Progenitor cell of endocrine pancreas (in vitro differentiated cells): ENCODE results near the gene TRAF1. TPM values are rescaled to one million over a fixed set of nuclear protein-coding genes. Genes with fewer than 3 reads are reported as not detected.

Source experiments
- DNase-seq: peaks from one replicate; pipeline ENCODE4 v3.0.0; 2021; ENCODE audit warnings: low spot score; ENCODE audit not compliant: unreplicated experiment
- H3K27ac Mint-ChIP-seq: 2 replicates; pipeline ENCODE4 v1.8.0; 2021; ENCODE audit warnings: mild to moderate bottlenecking, moderate library complexity, mixed read lengths
- H3K27me3 Mint-ChIP-seq: 2 replicates; pipeline ENCODE4 v1.8.0; 2021; ENCODE audit warnings: mixed read lengths
- H3K36me3 Mint-ChIP-seq: 2 replicates; pipeline ENCODE4 v1.8.0; 2022; ENCODE audit warnings: mixed read lengths; ENCODE audit not compliant: insufficient read depth
- H3K4me1 Mint-ChIP-seq: 2 replicates; pipeline ENCODE4 v1.8.0; 2021; ENCODE audit warnings: low read depth, mixed read lengths
- H3K4me3 Mint-ChIP-seq: 2 replicates; pipeline ENCODE4 v1.8.0; 2021; ENCODE audit warnings: low read depth, mild to moderate bottlenecking, moderate library complexity, mixed read lengths
- H3K9me3 Mint-ChIP-seq: 2 replicates; pipeline ENCODE4 v1.8.0; 2021; ENCODE audit warnings: low read depth, mixed read lengths
- total RNA-seq: library from RNA; stranded (reverse); gene quantifications from 2 replicates; pipeline ENCODE4 v1.2.1, GENCODE V29; 2021
- TF ChIP-seq, protein P1 (sequence below): fragments of 200-600 bp; sonication (generic); IDR thresholded peaks from one replicate; pipeline ENCODE4 v1.5.0; 2021; ENCODE audit warnings: antibody characterized with exemption, mild to moderate bottlenecking; ENCODE audit not compliant: unreplicated experiment

Gene TRAF1
- total RNA-seq, 1 donor from 2014 or later, result 6.7 TPM

DNA sequence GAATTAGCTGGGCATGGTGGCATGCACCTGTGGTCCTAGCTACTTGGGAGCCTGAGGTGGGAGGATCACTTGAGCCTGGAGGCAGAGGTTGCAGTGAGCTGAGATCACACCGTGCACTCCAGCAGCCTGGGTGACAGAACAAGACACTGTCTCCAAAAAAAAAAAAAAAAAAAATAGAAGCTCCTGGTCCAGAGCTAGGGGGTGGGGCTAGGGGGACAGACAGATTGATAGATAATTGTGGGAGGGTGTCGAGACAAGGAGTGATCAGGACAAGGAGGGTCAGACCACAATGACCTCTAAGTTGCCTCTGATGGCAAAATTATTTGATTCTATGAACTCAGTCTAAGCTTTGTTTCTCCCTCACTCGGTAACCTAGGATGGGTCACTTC is 43.0 kb downstream of the TRAF1 start:
- no peak for DNase-seq
- H3K4me1 Mint-ChIP-seq, result no peaks in the 10 kb centered on the region
- H3K27ac Mint-ChIP-seq, result no peak overlapping the region
- H3K9me3 Mint-ChIP-seq, result no peaks in the 10 kb centered on the region
- H3K4me3 Mint-ChIP-seq, result no peak overlapping the region
- peaks cover 21% of the 10 kb centered on the region for H3K27me3 Mint-ChIP-seq
- TF ChIP-seq, protein P1, sequence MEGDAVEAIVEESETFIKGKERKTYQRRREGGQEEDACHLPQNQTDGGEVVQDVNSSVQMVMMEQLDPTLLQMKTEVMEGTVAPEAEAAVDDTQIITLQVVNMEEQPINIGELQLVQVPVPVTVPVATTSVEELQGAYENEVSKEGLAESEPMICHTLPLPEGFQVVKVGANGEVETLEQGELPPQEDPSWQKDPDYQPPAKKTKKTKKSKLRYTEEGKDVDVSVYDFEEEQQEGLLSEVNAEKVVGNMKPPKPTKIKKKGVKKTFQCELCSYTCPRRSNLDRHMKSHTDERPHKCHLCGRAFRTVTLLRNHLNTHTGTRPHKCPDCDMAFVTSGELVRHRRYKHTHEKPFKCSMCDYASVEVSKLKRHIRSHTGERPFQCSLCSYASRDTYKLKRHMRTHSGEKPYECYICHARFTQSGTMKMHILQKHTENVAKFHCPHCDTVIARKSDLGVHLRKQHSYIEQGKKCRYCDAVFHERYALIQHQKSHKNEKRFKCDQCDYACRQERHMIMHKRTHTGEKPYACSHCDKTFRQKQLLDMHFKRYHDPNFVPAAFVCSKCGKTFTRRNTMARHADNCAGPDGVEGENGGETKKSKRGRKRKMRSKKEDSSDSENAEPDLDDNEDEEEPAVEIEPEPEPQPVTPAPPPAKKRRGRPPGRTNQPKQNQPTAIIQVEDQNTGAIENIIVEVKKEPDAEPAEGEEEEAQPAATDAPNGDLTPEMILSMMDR, result no peak
- H3K36me3 Mint-ChIP-seq, result no peaks in the 10 kb centered on the region

DNA sequence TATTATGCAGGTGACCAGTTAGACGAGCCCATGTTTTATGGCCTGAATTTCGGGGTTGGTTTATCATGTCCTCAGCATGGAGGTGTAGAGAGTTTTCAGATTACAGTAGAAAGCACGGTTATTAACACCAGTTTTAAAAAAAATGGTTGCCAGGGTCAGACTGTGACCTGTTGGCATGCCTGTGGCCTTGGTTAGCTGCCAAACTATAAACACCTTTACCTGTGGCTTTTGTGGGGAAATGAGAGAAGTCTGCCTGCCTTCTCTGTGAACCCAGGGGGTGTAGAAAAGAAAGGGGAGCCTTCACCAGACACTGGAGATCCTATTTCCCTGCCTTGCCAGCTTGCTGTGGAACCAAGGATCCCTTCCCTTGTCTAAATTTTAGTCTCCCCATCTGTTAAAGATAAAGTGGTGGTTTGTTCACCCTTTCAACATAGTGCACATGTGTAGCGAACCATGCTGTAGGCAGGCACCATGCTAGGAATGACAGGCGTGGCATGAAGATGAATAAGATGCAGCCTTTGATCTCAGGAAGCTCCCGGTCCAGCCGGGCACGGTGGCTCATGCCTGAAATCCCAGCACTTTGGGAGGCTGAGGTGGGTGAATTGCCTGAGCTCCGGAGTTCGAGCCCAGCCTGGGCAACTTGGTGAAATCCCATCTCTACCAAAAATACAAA is 43.5 kb downstream of the TRAF1 start:
- Mint-ChIP-seq H3K36me3 (no peaks in the 10 kb centered on the region), H3K4me1 (no peaks in the 10 kb centered on the region), H3K4me3 (no peak overlapping the region), H3K9me3 (no peaks in the 10 kb centered on the region), H3K27me3 (peaks cover 26% of the 10 kb centered on the region), H3K27ac (no peak overlapping the region)
- no peak for DNase-seq
- TF ChIP-seq, protein P1, result no peak

GRCh38 chr9:120879446-120879845 is 47.1 kb downstream of the TRAF1 start:
- Mint-ChIP-seq H3K4me1 (peaks cover 8% of the 10 kb centered on the region), H3K36me3 (no peaks in the 10 kb centered on the region), H3K4me3 (no peak overlapping the region), H3K27ac (no peak overlapping the region), H3K27me3 (peaks cover 37% of the 10 kb centered on the region), H3K9me3 (no peaks in the 10 kb centered on the region)
- TF ChIP-seq, protein P1, result no peak
- DNase-seq, result no peak

- TF ChIP-seq, protein P1, result no peak
- H3K4me1 Mint-ChIP-seq, result peaks cover 12% of the 10 kb centered on the region
- no peaks in the 10 kb centered on the region for H3K9me3 Mint-ChIP-seq
- peak overlapping the region; percentile 89 for H3K4me3 Mint-ChIP-seq
- DNase-seq, result no peak
- H3K27me3 Mint-ChIP-seq, result peaks cover 37% of the 10 kb centered on the region
- H3K27ac Mint-ChIP-seq, result no peak overlapping the region
- H3K36me3 Mint-ChIP-seq, result no peaks in the 10 kb centered on the region
Observed at GRCh38 chr9:120878188-120879130, 48.1 kb downstream of the TRAF1 start.

GRCh38 chr9:120877276-120878034 is 49.1 kb downstream of the TRAF1 start:
- Mint-ChIP-seq H3K27ac (peak overlapping the region; percentile 75), H3K4me3 (peak overlapping the region; percentile 89), H3K4me1 (peaks cover 14% of the 10 kb centered on the region), H3K9me3 (no peaks in the 10 kb centered on the region), H3K36me3 (no peaks in the 10 kb centered on the region), H3K27me3 (peaks cover 37% of the 10 kb centered on the region)
- DNase-seq, result peak; percentile 47
- TF ChIP-seq, protein P1, result no peak
